Umbilical cord (tissue), 2 donors: ENCODE data around the gene POLR2L. TPM values are rescaled to one million over a fixed set of nuclear protein-coding genes. Genes with fewer than 3 reads are reported as not detected.

ENCODE experiments used
- DNase-seq: peaks from one replicate; pipeline ENCODE4 v3.0.0-alpha.2; 2015; ENCODE audit warnings: low spot score
- total RNA-seq: library from RNA; depleted of rRNA; stranded (reverse); fragments of >200 nt; gene quantifications from one replicate; pipeline ENCODE4 v1.2.3, GENCODE V29; 2014; ENCODE audit warnings: low replicate concordance; ENCODE audit not compliant: insufficient read depth

Gene POLR2L
- total RNA-seq, 1 donor from 2014 or later: 14.0 TPM

- DNase-seq: no peak
Measured at GRCh38 chr11:812390-812789, 29.9 kb downstream of the POLR2L start.

DNA sequence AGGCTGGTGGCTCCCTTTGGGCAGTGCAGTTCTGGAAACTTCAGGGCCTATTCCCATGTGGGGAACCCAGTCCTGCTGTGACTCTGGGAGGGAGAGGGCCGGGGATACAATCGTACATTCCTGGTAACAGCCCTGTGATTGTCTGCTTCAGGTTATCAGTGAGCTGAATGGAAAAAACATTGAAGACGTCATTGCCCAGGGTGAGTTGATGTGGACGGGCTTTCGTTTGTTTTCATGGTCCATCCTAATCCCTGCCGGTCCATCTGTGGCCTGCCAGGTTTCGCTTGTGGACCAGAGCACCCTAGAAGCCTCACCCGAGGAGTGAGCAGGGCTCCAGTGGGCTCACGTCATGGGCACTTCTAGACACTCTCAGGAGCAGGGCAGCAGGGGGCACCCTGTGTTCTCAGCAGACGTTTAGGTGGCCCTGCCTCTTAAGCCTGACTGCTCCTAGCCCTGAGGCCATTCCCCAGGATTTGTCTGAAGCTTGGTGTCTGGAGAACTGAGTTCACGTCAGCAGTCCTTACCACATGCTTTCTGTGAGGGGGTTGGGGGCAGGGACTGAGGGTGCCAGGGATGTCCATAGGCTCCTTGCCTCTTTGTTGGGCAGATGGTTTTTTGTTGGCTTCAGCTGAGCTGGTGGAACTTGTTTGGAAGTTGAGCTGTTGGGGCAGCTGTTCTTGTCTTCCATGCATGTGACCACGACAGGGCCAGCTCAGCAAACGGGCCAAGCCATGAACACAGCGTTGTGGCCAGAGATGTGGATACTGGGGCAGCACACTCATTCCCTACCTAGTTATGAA lies 30.7 kb downstream of the POLR2L start:
- no peak for DNase-seq

DNA sequence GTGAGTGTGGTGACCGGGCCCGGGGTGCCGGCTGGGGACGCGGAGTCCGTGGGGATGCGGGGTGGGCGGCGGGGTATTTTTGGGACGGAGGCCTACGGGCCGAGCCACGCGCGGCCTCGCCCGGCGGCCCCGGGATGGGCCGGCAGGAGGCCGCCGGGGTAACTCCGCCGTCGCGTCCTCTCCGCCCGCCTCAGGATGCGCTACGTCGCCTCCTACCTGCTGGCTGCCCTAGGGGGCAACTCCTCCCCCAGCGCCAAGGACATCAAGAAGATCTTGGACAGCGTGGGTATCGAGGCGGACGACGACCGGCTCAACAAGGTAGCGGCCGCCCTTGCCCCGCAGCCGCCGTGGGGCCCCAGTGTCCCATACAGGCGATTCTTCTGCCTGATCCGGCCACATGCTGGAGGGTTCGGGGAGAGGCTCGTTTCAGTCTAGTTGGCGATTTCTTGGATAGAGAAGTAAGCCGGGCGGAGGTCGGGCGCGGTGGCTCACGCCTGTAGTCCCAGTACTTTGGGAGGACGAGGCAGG lies 32.2 kb downstream of the POLR2L start:
- DNase-seq: no peak

- peak; percentile 99 for DNase-seq
Measured at GRCh38 chr11:809287-810039, 32.9 kb downstream of the POLR2L start, which contains the start of gene RPLP2. RPLP2 (plus strand) TSS chr11:809967; CDS start chr11:810235, 268 bp downstream.

GRCh38 chr11:808427-809286 lies 33.7 kb downstream of the POLR2L start:
- DNase-seq: no peak

DNA sequence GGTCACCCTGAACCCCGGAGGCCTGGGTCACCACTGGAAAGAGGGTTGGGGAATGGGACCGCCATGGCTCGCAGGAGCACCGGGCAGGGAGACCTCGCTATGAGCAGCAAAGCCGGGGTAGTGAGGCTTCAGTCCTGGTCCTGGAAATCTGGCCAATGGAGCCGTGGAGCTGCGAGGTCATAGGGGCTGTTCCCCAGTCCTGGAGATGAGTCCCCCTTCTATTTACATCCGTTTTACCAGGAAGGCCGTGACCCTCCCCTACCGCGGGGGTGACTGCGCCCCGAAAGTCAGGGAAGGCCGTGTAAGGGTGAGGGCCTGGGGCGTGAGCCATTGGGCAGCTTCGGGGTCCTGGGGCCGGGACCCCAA lies 37.7 kb downstream of the POLR2L start:
- no peak for DNase-seq

DNA sequence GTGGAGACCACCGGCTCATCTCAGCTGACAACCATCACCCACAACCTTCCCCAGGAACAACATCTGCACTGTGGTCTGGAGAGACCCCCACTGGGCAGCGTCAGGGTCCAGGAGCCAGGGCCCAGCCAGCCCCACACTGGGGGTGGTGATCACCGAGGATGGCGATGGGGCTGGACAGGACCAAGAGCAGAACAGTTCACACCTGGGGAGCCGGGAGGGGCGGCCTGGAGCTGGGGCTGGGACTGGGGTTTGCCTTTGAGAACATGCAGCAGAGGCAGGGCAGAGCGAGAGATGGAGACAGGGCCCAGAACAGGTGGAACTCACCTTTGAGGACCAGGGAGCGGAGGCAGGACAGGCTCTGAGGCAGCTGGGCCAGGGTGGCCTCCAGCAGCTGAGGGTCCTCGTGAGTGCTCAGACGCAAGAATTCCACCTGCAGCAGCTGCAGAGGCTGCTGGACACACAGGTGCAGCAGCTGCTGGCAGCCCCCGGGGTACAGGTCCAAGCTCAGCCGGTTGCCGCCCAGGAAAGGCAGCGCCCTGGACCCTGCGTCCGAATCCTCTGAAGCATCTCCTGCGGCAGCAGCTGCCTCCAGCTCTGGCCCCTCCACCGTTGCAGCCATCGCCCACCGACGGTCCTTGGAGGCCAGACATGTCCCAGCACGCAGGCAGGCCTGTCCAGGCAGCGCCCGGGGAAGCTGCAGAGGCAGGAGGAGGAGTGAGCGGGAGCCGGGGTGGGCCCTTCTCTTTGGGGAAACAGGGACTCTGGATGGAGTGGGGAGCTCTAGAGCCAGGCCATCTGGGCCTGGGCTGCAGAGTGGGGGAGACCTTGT lies 38.3 kb downstream of the POLR2L start:
- peak; percentile 59 for DNase-seq

DNA sequence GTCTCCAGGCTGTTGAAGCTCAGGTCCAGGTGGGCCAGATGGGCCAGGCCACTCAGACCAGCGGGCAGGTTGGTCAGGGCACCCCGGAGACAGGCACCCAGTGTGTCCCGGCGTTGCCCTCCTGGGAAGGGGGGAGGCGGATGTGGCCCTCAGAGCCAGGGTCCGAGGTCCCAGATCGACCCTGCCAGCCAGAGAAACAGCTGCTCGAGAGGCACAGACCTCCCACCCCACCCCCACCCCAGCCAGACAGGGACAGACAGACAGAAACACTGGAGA lies 38.9 kb downstream of the POLR2L start:
- no peak for DNase-seq

DNA sequence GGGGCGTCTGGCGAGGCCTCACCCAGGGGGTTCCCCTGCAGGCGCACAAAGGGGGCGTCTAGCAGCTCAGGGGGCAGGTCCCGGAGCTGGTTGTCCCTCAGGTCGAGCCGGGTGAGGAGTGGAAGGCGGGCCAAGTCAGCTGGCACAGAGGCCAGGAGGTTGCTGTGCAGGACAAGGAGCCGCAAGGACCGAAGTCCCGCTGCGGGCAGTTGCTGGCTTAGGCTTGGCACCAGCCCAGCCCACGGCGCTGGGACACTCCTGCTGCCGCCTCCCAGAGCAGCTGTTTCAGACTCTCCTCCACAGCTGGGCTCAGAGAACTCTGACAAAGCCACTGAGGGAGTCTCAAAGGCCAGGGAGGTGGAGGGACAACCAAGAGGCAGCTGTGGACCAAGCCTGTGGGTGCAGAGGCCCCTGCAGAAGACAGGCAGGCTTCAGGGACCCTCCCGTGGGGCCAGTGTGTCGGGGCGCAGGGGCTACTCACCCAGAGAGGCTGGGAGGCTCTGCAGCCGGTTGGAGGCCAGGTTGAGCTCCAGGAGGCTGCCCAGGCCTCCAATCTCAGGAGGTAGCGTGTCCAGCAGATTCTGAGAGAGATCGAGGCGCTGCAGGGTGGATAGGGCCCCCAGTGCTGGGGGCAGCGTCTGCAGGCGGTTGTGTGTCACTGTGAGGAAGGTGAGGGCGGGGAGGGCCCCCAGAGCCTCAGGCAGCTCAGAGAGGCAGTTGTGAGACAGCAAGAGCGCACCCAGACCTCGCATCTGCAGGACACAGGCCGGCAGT lies 39.4 kb downstream of the POLR2L start:
- DNase-seq: no peak

GRCh38 chr11:802018-802617 lies 40.2 kb downstream of the POLR2L start:
- no peak for DNase-seq

- no peak for DNase-seq
Measured at GRCh38 chr11:801097-801780, 41.1 kb downstream of the POLR2L start.

GRCh38 chr11:800473-800872 lies 41.9 kb downstream of the POLR2L start:
- no peak for DNase-seq

- DNase-seq: no peak
Measured at GRCh38 chr11:799641-800316, 42.5 kb downstream of the POLR2L start.

- DNase-seq: peak; percentile 84
Measured at GRCh38 chr11:798093-798713, 44.1 kb downstream of the POLR2L start, which contains the start of gene SLC25A22. SLC25A22 (minus strand) TSS chr11:798281; CDS start chr11:795006, 3,275 bp downstream.

DNA sequence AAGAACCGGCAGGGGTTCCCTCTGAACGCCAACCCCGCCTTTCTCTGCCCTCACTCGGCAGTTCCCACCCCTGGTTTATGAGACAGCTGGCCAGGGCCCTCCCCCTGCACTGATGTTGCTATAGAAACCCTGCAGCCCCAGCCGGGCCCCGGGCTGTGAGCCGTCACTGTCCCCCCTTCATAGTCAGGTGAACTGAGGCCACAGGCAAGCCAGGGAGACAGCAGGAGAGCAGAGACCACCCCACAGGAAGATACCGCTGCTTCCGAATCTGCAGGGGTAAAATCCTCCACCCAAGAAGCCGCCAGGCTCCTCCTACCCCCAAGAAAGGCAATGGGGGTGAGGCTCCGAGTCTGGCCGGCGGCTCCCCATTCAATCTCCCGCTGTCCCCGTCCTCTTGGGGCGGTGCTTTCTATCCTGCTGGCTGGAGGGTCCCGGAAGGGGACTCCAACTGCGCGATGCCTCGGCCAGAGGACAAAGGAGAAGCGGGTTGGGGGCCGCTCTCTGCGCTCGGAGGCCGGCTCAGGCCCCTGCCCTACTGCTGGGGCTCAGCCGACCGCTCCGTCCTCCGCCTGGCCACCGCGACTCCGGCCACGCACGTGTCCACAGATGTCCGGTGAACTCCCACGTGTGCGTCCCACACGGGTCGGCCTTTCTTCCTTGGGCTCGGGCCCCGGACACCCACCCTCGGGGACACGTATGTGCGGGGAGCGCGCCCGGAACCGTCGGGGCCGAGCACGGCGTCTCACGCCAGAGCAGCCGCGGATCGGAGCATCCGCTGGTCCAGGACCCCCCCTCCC lies 44.8 kb downstream of the POLR2L start:
- peak; percentile 97 for DNase-seq

DNA sequence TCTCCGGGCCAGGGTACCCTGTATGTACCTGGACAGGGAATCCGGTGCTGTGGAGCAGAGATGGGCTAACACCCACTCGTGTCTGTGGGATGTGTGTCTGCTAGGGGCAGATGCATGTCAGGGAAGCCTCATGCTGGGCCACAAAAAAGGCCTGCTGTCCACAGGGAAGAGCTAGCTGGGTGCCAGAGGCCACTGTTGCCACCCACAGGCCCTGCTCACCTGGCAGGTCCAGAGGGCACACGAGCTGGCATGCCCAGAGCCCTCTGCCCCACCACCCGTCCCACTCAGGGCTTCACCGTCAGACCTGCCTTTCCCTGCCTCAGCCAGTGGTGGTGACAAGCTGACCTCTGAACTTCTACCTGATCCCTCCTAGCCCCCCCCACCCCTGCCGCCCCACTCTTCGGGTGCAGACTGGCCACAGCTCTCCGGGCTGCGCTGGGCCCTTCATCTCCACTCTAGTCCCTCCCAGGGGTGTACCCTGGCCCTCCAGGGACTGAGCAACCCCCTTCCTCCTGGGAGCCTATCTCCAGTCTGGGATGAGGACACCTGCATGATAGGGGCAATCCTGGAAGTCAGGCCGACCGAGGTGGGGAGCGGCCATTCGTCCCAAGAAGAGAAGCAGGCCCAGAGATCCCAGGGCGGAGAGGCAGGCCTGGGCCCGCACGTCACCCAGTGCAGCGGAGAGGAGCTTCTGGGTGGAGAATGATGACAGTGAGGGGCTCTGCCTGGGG lies 45.6 kb downstream of the POLR2L start:
- no peak for DNase-seq
